VCaP (cell line): ENCODE measurements around the gene CRYL1.

Experiments used
- H3K27ac ChIP-seq: fragments of 450-650 bp; 2 replicates; pipeline ENCODE4 v1.5.1; 2017
- CTCF ChIP-seq: fragments of 450-650 bp; conservative IDR thresholded peaks from 2 replicates; pipeline ENCODE4 v1.5.1; 2017; ENCODE audit warnings: mild to moderate bottlenecking, moderate library complexity

CRYL1 gene

DNA sequence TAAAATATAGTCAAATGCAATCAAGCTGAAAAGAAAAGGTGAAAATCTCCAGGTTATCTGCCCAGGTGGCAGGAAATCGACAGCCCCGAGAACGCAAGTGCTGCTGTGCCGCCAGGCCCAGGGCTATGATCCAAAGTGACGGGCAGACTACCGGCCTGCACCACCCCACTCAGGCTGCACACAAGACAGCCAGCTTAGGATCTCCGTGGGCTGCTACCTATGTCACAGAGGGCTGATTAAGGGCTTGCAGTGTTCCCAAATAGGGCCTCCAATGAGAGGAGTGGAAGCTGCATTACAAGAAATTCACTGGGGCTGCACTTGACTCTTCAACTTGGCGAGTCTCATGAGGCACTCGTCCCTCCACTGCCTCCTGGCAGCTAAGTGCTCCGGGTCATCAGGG is 121.8 kb downstream of the CRYL1 start:
- no peak overlapping the region for H3K27ac ChIP-seq

DNA sequence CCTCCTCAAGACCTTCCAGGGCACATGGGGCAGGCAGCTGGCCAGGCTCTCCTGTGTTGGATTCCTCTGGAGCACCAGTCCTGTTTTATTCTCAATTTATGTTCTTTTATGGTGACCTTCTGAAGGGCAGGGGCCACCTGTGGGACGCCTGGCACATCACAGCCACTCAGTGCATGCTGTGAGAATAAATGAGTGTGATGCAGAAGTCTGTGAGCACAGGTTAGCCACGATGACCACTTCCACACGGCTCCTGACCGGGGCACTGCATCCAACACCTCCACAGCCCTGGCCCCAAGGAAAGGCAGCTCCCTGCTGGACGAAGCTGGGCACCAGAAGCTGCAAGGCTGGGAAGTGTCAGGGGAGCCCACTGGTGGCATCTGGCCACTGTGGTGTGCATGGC is 122.8 kb downstream of the CRYL1 start:
- no peak for TF ChIP-seq CTCF
- H3K27ac ChIP-seq: no peak overlapping the region

More for the DNA sequence above, 121.8 kb downstream of the CRYL1 start:
- no peak for TF ChIP-seq CTCF

- TF ChIP-seq CTCF: no peak
- no peak overlapping the region for H3K27ac ChIP-seq
Measured at GRCh38 chr13:20401931-20402856, 123.5 kb downstream of the CRYL1 start.

DNA sequence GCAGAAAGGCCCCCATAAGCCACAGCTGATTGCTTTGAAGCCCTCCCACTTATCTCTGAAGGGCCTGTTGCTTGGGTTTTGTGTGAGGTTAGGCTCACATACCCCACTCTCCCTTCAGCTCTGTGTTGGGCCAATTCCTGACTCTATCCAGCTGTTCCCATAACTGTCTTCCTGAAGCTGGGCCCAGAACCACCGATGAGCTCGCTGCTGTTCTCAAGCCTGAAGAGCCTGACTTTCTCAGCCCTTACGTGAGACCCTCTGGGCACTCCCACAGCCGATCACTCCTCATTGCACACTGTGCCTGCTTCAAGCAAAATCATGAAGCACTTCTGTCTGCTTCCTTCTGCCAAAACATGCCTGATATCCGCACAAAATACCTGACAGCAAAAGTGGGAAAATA is 124.1 kb downstream of the CRYL1 start:
- TF ChIP-seq CTCF: no peak
- H3K27ac ChIP-seq: no peak overlapping the region

GRCh38 chr13:20400774-20401173 is 124.9 kb downstream of the CRYL1 start:
- no peak for TF ChIP-seq CTCF
- no peak overlapping the region for H3K27ac ChIP-seq

GRCh38 chr13:20399961-20400360 is 125.7 kb downstream of the CRYL1 start:
- TF ChIP-seq CTCF: no peak
- no peak overlapping the region for H3K27ac ChIP-seq

- no peak overlapping the region for H3K27ac ChIP-seq
- no peak for TF ChIP-seq CTCF
Measured at GRCh38 chr13:20399515-20399914, 126.1 kb downstream of the CRYL1 start.
